B cell (primary cell): Measurements from ENCODE around the gene HPCAL4.

Experiments
- EZH2 ChIP-seq: IDR thresholded peaks from 2 replicates; pipeline ENCODE4 v1.6.1; 2012; ENCODE audit warnings: borderline replicate concordance, low read depth, mild to moderate bottlenecking, moderate library complexity, low read length; ENCODE audit not compliant: insufficient read depth, poor library complexity, severe bottlenecking
- TF ChIP-seq, protein P1 (sequence below): fragments of 200-600 bp; IDR thresholded peaks from one replicate; pipeline ENCODE4 v1.8.0; 2022; ENCODE audit warnings: antibody characterized with exemption, mild to moderate bottlenecking

GRCh38 chr1:39699419-39699818 lies 8.2 kb upstream of the HPCAL4 start:
- TF ChIP-seq, protein P1, sequence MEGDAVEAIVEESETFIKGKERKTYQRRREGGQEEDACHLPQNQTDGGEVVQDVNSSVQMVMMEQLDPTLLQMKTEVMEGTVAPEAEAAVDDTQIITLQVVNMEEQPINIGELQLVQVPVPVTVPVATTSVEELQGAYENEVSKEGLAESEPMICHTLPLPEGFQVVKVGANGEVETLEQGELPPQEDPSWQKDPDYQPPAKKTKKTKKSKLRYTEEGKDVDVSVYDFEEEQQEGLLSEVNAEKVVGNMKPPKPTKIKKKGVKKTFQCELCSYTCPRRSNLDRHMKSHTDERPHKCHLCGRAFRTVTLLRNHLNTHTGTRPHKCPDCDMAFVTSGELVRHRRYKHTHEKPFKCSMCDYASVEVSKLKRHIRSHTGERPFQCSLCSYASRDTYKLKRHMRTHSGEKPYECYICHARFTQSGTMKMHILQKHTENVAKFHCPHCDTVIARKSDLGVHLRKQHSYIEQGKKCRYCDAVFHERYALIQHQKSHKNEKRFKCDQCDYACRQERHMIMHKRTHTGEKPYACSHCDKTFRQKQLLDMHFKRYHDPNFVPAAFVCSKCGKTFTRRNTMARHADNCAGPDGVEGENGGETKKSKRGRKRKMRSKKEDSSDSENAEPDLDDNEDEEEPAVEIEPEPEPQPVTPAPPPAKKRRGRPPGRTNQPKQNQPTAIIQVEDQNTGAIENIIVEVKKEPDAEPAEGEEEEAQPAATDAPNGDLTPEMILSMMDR = no peak
- no peak for TF ChIP-seq EZH2
